ENCODE measurements around the gene ADAM12.
"Not testable (repeated sequence)": the region's sequence is repeated elsewhere in the genome, so short reads cannot be mapped to it uniquely, and the experiment has no call there.

ADAM12 gene

GRCh38 chr10:126250045-126250444 is 138.2 kb downstream of the ADAM12 start:
- FAIRE-seq = no peak
- DNase-seq (ENCODE audit: insufficient read length, low spot score) = no peak
- no peak for TF ChIP-seq POLR2AphosphoS5 (IDR thresholded peaks at IDR 0.05; ENCODE audit: low read depth, low read length)
- TF ChIP-seq TAF1 (IDR thresholded peaks at IDR 0.05; ENCODE audit: low read depth, low read length) = no peak
- TF ChIP-seq POLR2A (IDR thresholded peaks at IDR 0.05; ENCODE audit: low read depth, low read length) = no peak
- TF ChIP-seq SPI1 (IDR thresholded peaks at IDR 0.05; ENCODE audit: low read depth, low read length) = no peak
- no peak for TF ChIP-seq POU2F2 (IDR thresholded peaks at IDR 0.05; ENCODE audit: low read depth, low read length)
- TF ChIP-seq PAX5 (IDR thresholded peaks at IDR 0.05; ENCODE audit: insufficient read depth, low read length, severe bottlenecking) = no peak

GRCh38 chr10:126247446-126247975 is 140.8 kb downstream of the ADAM12 start:
- FAIRE-seq (no peak), DNase-seq (ENCODE audit: insufficient read length, low spot score) (no peak)
- TF ChIP-seq TAF1 (IDR thresholded peaks at IDR 0.05; ENCODE audit: low read depth, low read length) = no peak
- TF ChIP-seq PAX5 (IDR thresholded peaks at IDR 0.05; ENCODE audit: insufficient read depth, low read length, severe bottlenecking) = no peak
- no peak for TF ChIP-seq POLR2A (IDR thresholded peaks at IDR 0.05; ENCODE audit: low read depth, low read length)
- TF ChIP-seq POU2F2 (IDR thresholded peaks at IDR 0.05; ENCODE audit: low read depth, low read length) = no peak
- no peak for TF ChIP-seq SPI1 (IDR thresholded peaks at IDR 0.05; ENCODE audit: low read depth, low read length)
- no peak for TF ChIP-seq POLR2AphosphoS5 (IDR thresholded peaks at IDR 0.05; ENCODE audit: low read depth, low read length)

- not testable (repeated sequence) for DNase-seq (ENCODE audit: insufficient read length, low spot score); FAIRE-seq
These were observed 141.9 kb downstream of the ADAM12 start for GRCh38 chr10:126246396-126246795.

- DNase-seq (ENCODE audit: insufficient read length, low spot score) = no peak
- TF ChIP-seq POLR2AphosphoS5 (IDR thresholded peaks at IDR 0.05; ENCODE audit: low read depth, low read length) (no peak), POU2F2 (IDR thresholded peaks at IDR 0.05; ENCODE audit: low read depth, low read length) (no peak), TAF1 (IDR thresholded peaks at IDR 0.05; ENCODE audit: low read depth, low read length) (no peak), SPI1 (IDR thresholded peaks at IDR 0.05; ENCODE audit: low read depth, low read length) (no peak), PAX5 (IDR thresholded peaks at IDR 0.05; ENCODE audit: insufficient read depth, low read length, severe bottlenecking) (no peak), POLR2A (IDR thresholded peaks at IDR 0.05; ENCODE audit: low read depth, low read length) (no peak)
- FAIRE-seq = no peak
These were observed 142.8 kb downstream of the ADAM12 start for GRCh38 chr10:126245501-126245900.

GRCh38 chr10:126243971-126244370 is 144.3 kb downstream of the ADAM12 start:
- TF ChIP-seq POU2F2 (IDR thresholded peaks at IDR 0.05; ENCODE audit: low read depth, low read length) (no peak), PAX5 (IDR thresholded peaks at IDR 0.05; ENCODE audit: insufficient read depth, low read length, severe bottlenecking) (no peak), SPI1 (IDR thresholded peaks at IDR 0.05; ENCODE audit: low read depth, low read length) (no peak), POLR2A (IDR thresholded peaks at IDR 0.05; ENCODE audit: low read depth, low read length) (no peak), TAF1 (IDR thresholded peaks at IDR 0.05; ENCODE audit: low read depth, low read length) (no peak), POLR2AphosphoS5 (IDR thresholded peaks at IDR 0.05; ENCODE audit: low read depth, low read length) (no peak)
- DNase-seq (ENCODE audit: insufficient read length, low spot score) (no peak), FAIRE-seq (no peak)

GRCh38 chr10:126243306-126243705 is 145.0 kb downstream of the ADAM12 start:
- DNase-seq (ENCODE audit: insufficient read length, low spot score) = no peak
- TF ChIP-seq TAF1 (IDR thresholded peaks at IDR 0.05; ENCODE audit: low read depth, low read length) (no peak), POLR2A (IDR thresholded peaks at IDR 0.05; ENCODE audit: low read depth, low read length) (no peak), PAX5 (IDR thresholded peaks at IDR 0.05; ENCODE audit: insufficient read depth, low read length, severe bottlenecking) (no peak), SPI1 (IDR thresholded peaks at IDR 0.05; ENCODE audit: low read depth, low read length) (no peak), POU2F2 (IDR thresholded peaks at IDR 0.05; ENCODE audit: low read depth, low read length) (no peak), POLR2AphosphoS5 (IDR thresholded peaks at IDR 0.05; ENCODE audit: low read depth, low read length) (no peak)
- no peak for FAIRE-seq

- FAIRE-seq (no peak), DNase-seq (ENCODE audit: insufficient read length, low spot score) (no peak)
- no peak for TF ChIP-seq POU2F2 (IDR thresholded peaks at IDR 0.05; ENCODE audit: low read depth, low read length)
- TF ChIP-seq TAF1 (IDR thresholded peaks at IDR 0.05; ENCODE audit: low read depth, low read length) = no peak
- no peak for TF ChIP-seq PAX5 (IDR thresholded peaks at IDR 0.05; ENCODE audit: insufficient read depth, low read length, severe bottlenecking)
- TF ChIP-seq POLR2AphosphoS5 (IDR thresholded peaks at IDR 0.05; ENCODE audit: low read depth, low read length) = no peak
- no peak for TF ChIP-seq SPI1 (IDR thresholded peaks at IDR 0.05; ENCODE audit: low read depth, low read length)
- TF ChIP-seq POLR2A (IDR thresholded peaks at IDR 0.05; ENCODE audit: low read depth, low read length) = no peak
These were observed 145.6 kb downstream of the ADAM12 start for GRCh38 chr10:126242397-126243260.

- FAIRE-seq = no peak
- DNase-seq (ENCODE audit: insufficient read length, low spot score) = no peak
- TF ChIP-seq SPI1 (IDR thresholded peaks at IDR 0.05; ENCODE audit: low read depth, low read length) (no peak), POLR2A (IDR thresholded peaks at IDR 0.05; ENCODE audit: low read depth, low read length) (no peak), TAF1 (IDR thresholded peaks at IDR 0.05; ENCODE audit: low read depth, low read length) (no peak), POLR2AphosphoS5 (IDR thresholded peaks at IDR 0.05; ENCODE audit: low read depth, low read length) (no peak), PAX5 (IDR thresholded peaks at IDR 0.05; ENCODE audit: insufficient read depth, low read length, severe bottlenecking) (no peak), POU2F2 (IDR thresholded peaks at IDR 0.05; ENCODE audit: low read depth, low read length) (no peak)
These were observed 147.8 kb downstream of the ADAM12 start for GRCh38 chr10:126240483-126240882.

GRCh38 chr10:126239844-126240243 is 148.4 kb downstream of the ADAM12 start:
- FAIRE-seq (no peak), DNase-seq (ENCODE audit: insufficient read length, low spot score) (no peak)
- TF ChIP-seq POLR2AphosphoS5 (IDR thresholded peaks at IDR 0.05; ENCODE audit: low read depth, low read length) (no peak), POU2F2 (IDR thresholded peaks at IDR 0.05; ENCODE audit: low read depth, low read length) (no peak), TAF1 (IDR thresholded peaks at IDR 0.05; ENCODE audit: low read depth, low read length) (no peak)

Data from GM12891 (cell line).